Measurements from ENCODE around the gene NUBP1. TPM values are rescaled to one million over a fixed set of nuclear protein-coding genes. Genes with fewer than 3 reads are reported as not detected.

The NUBP1 gene
- total RNA-seq, 5 donors from 2014 or later (not counting 1 experiment from before 2014, with no cell fraction given): 17.5 to 29.4 (median 25.9) TPM

DNA sequence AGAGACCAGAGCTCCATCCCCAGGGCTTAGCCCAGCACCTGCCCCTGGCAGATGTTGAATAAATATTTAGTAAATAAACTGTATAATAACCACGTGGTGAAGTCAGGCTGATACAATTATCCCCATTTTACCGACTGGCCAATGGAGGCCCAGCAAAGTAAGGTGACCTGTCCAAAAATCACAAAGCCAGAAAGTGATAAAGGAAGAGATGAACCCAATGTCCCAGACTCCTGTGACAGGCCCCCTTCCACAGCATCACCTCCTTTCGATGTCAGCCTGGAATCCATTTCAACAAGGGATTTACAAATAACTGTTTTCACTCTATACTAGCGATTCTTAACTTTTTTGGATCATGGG lies 69.4 kb downstream of the NUBP1 start:
- Histone ChIP-seq H3K4me3 (ENCODE audit: control insufficient read depth in 1 of 2, extremely low read depth in 1 of 2, low read length in 1 of 2) (no peak overlapping the region), H3K9me3 (no peaks in the 10 kb centered on the region), H3K4me1 (ENCODE audit: control insufficient read depth in 1 of 2, extremely low read depth in 1 of 2, insufficient read depth in 2 of 2, low read length in 2 of 2) (no peaks in the 10 kb centered on the region), H3K36me3 (ENCODE audit: control insufficient read depth in 2 of 2, extremely low read depth in 1 of 2, insufficient read depth in 1 of 2, low read length in 1 of 2) (no peaks in the 10 kb centered on the region), H3K27me3 (replicated peaks in 1 of 2; ENCODE audit: control insufficient read depth in 2 of 2, extremely low read depth in 1 of 2, insufficient read depth in 2 of 2, low read length in 1 of 2) (peaks cover 0 to 7% of the 10 kb centered on the region in 2 experiments), H3K27ac (ENCODE audit: low read length) (no peak overlapping the region)
- Mint-ChIP-seq H3K4me3 (no peak overlapping the region), H3K27ac (no peak overlapping the region), H3K36me3 (no peaks in the 10 kb centered on the region), H3K27me3 (peaks cover 5 to 16% of the 10 kb centered on the region in 2 donors), H3K4me1 (no peaks in the 10 kb centered on the region), H3K9me3 (no peaks in the 10 kb centered on the region)
- DNase-seq (no peak), ATAC-seq (replicated peaks in 1 of 4) (no peak)
- WGBS (ENCODE audit: insufficient coverage): no CpG with 5 or more reads among the region's 4 CpGs
- CTCF ChIA-PET: interaction anchor here in 1 of 2 donors (0.6 kb wide), 1 partner anchor 1804 kb away, joined by 3 read pairs; no protein-coding TSS in a partner anchor
- POLR2A ChIA-PET: no interaction called here

DNA sequence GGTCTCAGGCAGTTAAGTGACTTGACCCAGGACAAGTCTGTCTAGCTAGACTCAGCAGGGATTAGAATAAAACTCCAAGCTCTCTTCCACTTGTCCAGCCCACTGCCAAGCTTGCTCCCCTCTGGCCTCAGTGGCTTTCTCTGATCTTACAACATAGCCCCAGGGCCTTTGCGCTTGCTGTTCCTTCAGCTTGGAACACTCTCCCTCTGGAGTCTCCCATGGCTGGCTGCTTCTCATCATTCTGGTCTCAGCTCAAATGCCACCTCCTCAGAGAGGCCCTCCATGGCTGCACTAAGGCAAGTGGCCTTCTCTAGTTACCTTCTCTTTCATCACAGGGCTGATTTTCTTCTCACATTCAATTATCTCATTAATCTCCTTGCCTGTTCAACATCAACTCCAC lies 73.9 kb downstream of the NUBP1 start:
- POLR2A ChIA-PET: no interaction called here
- no peak for DNase-seq

DNA sequence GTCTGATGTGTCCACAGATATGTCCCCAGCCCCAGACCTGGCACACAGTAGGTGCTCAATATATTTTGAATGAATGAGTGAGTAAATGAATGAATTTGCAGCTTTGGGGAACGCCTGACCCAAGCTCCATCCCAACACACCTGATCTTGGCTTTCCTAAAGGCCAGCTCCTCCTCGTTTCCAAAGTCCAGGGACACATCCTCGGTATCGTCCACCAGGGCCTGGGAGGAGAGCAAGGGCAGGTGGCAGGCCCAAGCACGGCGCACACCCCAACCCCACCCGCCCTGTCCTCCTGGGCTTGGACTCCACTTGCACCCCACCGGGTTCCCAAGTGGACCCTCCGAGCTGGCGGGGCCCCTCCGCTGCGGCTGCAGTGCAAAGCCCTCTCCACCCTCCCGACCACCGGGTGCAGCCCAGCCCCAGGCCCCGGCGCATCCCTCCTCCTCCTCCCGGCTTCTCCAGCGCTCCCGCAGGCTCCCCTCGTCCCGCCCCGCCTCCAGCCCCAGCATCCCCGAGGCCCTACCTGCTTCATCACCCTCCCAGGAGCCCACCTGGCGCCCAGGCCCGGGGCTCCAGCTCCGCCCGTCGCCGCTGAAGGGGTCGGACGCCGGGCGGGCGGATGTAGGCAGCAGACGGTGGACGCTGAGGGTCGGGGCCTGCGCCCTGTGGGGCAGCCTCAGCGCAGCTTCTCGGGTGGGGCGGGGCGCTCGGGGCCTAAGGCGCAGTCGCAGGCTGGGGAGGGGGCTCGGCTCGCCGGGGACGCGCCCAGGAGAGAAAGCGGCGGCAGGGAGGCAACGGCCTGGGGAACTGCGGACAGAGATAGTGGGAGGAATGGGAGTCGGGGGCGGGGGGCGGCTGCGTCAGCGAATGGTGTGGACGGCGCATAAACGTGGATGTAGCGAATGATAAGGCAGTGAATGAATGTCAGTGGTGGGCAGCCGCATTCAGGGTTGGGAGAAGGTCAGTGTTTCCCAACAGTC lies 74.6 kb downstream of the NUBP1 start, which contains the start of gene TVP23A:
Gene TVP23A, minus strand, starts transcription at position 832 of the 979 bp plus-strand sequence. Its CDS starts 301 bp downstream, at position 531.
- Histone ChIP-seq H3K4me3 (ENCODE audit: control insufficient read depth in 1 of 2, extremely low read depth in 1 of 2, low read length in 1 of 2) (no peak within 1 kb of the TSS), H3K9me3 (no peaks in the 10 kb centered on the region), H3K4me1 (ENCODE audit: control insufficient read depth in 1 of 2, extremely low read depth in 1 of 2, insufficient read depth in 2 of 2, low read length in 2 of 2) (no peaks in the 10 kb centered on the region), H3K27me3 (replicated peaks in 1 of 2; ENCODE audit: control insufficient read depth in 2 of 2, extremely low read depth in 1 of 2, insufficient read depth in 2 of 2, low read length in 1 of 2) (peaks cover 0 to 8% of the 10 kb centered on the region in 2 experiments), H3K36me3 (ENCODE audit: control insufficient read depth in 2 of 2, extremely low read depth in 1 of 2, insufficient read depth in 1 of 2, low read length in 1 of 2) (no peaks in the 10 kb centered on the region), H3K27ac (ENCODE audit: low read length) (no peak within 1 kb of the TSS)
- no peaks in the 10 kb centered on the region for H3K9me3 Mint-ChIP-seq
- peaks cover 5 to 16% of the 10 kb centered on the region in 2 donors for H3K27me3 Mint-ChIP-seq
- ChIA-PET CTCF (no interaction called here), POLR2A (no interaction called here)
- 67% methylated on average over 57 of the region's 64 CpGs for WGBS (ENCODE audit: insufficient coverage)
- ATAC-seq (replicated peaks in 1 of 4) (no peak), DNase-seq (no peak)
- H3K27ac Mint-ChIP-seq: no peak within 1 kb of the TSS
- H3K4me3 Mint-ChIP-seq: no peak within 1 kb of the TSS
- no peaks in the 10 kb centered on the region for H3K36me3 Mint-ChIP-seq
- H3K4me1 Mint-ChIP-seq: no peaks in the 10 kb centered on the region

More for the DNA sequence above, 73.9 kb downstream of the NUBP1 start:
- no peak overlapping the region for H3K27ac Mint-ChIP-seq
- H3K4me3 ChIP-seq (ENCODE audit: control insufficient read depth in 1 of 2, extremely low read depth in 1 of 2, low read length in 1 of 2): no peak overlapping the region
- H3K36me3 ChIP-seq (ENCODE audit: control insufficient read depth in 2 of 2, extremely low read depth in 1 of 2, insufficient read depth in 1 of 2, low read length in 1 of 2): no peaks in the 10 kb centered on the region
- H3K9me3 Mint-ChIP-seq: no peaks in the 10 kb centered on the region
- WGBS (ENCODE audit: insufficient coverage): 89% methylated on average over 1 of the region's 1 CpG
- no peaks in the 10 kb centered on the region for H3K4me1 ChIP-seq (ENCODE audit: control insufficient read depth in 1 of 2, extremely low read depth in 1 of 2, insufficient read depth in 2 of 2, low read length in 2 of 2)
- H3K27ac ChIP-seq (ENCODE audit: low read length): no peak overlapping the region
- CTCF ChIA-PET: no interaction called here
- ATAC-seq (replicated peaks in 1 of 4): no peak
- H3K4me3 Mint-ChIP-seq: no peak overlapping the region
- H3K36me3 Mint-ChIP-seq: no peaks in the 10 kb centered on the region
- peaks cover 0 to 6% of the 10 kb centered on the region in 2 experiments for H3K27me3 ChIP-seq (replicated peaks in 1 of 2; ENCODE audit: control insufficient read depth in 2 of 2, extremely low read depth in 1 of 2, insufficient read depth in 2 of 2, low read length in 1 of 2)
- H3K27me3 Mint-ChIP-seq: peaks cover 5 to 16% of the 10 kb centered on the region in 2 donors
- no peaks in the 10 kb centered on the region for H3K4me1 Mint-ChIP-seq
- no peaks in the 10 kb centered on the region for H3K9me3 ChIP-seq

Other genes starting within 250 kb of the NUBP1 start
- gene EMP2, start 163.2 kb upstream of the NUBP1 start, total RNA-seq: under 1 TPM in 3 of 5 donors, not detected in 2; 0.30 to 0.98 (median 0.61) TPM
- not detected for gene TEKT5, start 48.9 kb upstream of the NUBP1 start, total RNA-seq
- gene TVP23A, start 75.0 kb downstream of the NUBP1 start, total RNA-seq: under 1 TPM in 2 of 5 donors, not detected in 3; 0.13 to 0.50 TPM
- 10 to 100 TPM; 10.5 to 36.7 (median 12.5) TPM for gene CIITA, start 133.4 kb downstream of the NUBP1 start, total RNA-seq
- 10 to 100 TPM; 12.2 to 39.8 (median 34.1) TPM for gene DEXI, start 198.6 kb downstream of the NUBP1 start, total RNA-seq
- gene CLEC16A, start 200.7 kb downstream of the NUBP1 start, total RNA-seq: 10 to 100 TPM; 27.4 to 34.6 (median 28.7) TPM